DLD1 (cell line): ENCODE measurements around the gene TRIM17.

Experiments
- in situ Hi-C: cut with HindIII; loops from 2 replicates; pipeline ENCODE4 v1.10.0; 2017; ENCODE audit warnings: low sequenced_read_pairs

The TRIM17 gene

GRCh38 chr1:228417483-228418203, 982 bp upstream of the TRIM17 start:
- in situ Hi-C loops, result no loop called here

DNA sequence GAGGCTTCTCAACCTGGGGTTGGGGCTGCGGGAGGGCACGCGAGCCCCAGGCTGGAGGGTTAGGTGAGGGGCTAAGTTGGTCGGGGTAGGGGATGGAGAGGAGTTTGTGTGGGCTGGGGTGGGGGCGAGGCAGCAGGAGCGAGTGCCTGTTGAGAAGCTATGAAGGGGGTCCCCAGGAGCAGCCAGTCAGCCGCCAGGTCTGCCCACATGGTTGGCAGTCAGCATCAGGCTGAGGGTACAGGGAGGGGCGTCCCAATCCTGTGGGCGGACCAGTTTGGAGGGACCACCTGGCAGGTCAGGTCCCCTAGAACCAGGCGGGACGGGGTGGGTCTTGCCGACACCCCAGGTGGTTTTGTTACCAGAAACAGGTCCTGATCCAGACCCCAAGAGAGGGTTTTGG, 400 bp upstream of the TRIM17 start:
- in situ Hi-C loops, result no loop called here

GRCh38 chr1:228415853-228416216, 826 bp downstream of the TRIM17 start:
- in situ Hi-C loops, result no loop called here

DNA sequence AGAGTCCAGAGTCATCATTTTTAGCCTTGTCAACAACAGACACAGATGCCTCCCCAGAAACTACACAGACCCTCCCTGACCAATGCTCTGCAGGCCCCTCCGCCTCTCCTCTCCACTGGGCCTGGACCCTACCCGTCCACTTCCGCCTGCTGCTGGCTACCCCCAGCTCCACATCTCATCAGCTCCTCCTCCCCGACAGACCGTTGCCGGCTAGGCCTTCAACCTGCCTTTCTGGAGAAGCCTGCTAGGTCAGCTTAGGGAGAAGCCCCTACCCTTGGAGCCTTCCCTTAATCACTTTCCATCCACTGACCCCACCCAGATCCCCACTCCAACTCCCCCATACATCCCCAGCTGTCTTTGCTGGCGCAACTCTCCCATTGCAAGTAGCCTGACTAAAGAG, 1.4 kb downstream of the TRIM17 start:
- in situ Hi-C loops, result no loop called here

- in situ Hi-C loops, result no loop called here
Measured at GRCh38 chr1:228414511-228415211, 2.0 kb downstream of the TRIM17 start.

DNA sequence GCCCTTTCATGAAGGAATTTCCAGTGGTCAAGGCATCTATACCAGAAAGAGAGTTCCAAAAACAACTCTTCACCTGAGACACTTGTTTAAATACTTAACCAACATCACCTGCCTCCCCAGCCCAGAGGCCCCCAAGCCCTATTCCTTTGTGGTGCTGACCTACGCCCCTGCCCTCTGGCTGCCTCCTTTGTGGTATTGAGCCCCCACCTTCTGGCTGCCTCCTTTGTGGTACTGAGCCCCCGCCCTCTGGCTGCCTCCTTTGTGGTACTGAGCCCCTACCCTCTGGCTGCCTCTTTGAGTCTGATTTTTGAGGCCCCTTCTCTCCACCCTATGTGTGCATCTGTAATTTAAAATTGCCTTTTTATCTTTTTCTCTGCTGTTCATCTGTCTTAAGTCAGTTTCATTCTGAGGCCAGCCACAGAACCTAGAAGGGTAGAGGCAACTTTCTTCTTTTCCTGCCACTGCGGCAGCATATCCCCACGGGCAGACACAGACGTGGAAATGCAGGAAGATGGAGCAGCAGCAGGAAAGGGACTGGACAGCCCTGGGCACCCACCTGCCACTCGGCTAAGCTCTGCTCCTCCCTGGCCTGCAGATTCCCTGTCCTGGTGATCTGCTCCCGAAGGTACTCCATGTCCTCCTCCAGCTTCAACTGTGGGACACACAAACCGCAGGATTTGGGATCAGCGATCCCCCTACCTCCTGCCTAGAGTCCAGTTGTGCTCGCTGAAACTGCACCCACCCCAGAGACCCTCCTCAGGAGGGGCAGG, 3.2 kb downstream of the TRIM17 start:
- in situ Hi-C loops, result no loop called here

DNA sequence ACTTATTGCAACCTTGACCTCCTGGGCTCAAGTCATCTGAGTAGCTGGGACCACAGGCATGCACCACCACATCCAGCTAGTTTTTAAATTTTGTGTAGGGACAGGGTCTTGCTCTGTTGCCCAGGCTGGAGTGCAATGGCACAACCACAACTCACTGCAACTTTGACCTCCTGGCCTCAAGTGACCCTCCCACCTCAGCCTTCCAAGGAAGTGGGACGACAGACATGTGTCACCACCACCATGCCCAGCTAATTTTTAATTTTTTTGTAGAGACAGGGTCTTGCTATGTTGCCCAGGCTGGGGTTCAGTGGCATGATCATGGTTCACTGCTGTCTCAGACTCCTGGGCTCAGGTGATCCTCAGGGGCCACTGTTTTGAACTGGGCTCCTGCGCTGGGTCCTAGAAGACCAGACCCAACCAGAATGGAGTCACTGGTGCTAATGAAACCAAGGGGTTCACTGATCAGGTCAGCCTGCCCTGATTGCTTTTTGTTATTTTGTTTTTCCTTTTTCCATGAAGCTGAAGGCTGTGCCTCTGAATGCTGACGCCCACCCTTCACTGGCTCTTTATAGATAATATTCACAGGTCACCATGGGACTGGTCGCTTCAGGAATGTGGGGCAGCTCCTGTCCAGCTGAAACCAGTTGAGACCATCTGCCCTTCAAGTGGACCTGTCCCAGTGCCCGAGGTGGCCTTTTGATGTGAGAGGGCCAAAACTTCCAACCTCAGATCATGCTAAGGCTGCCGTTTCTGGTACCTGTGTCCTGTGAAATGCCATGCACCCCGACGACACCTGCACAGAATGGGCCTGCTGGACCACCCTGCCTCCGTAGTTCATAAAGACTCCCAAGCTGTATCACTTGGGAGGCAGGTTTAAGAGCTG, 4.9 kb downstream of the TRIM17 start:
- in situ Hi-C loops, result no loop called here

GRCh38 chr1:228411121-228411520, 5.5 kb downstream of the TRIM17 start:
- in situ Hi-C loops, result no loop called here

GRCh38 chr1:228410671-228411070, 6.0 kb downstream of the TRIM17 start:
- in situ Hi-C loops, result no loop called here

- in situ Hi-C loops, result no loop called here
Measured at GRCh38 chr1:228410015-228410414, 6.6 kb downstream of the TRIM17 start.

- in situ Hi-C loops, result no loop called here
Measured at GRCh38 chr1:228408869-228409805, 7.5 kb downstream of the TRIM17 start.

DNA sequence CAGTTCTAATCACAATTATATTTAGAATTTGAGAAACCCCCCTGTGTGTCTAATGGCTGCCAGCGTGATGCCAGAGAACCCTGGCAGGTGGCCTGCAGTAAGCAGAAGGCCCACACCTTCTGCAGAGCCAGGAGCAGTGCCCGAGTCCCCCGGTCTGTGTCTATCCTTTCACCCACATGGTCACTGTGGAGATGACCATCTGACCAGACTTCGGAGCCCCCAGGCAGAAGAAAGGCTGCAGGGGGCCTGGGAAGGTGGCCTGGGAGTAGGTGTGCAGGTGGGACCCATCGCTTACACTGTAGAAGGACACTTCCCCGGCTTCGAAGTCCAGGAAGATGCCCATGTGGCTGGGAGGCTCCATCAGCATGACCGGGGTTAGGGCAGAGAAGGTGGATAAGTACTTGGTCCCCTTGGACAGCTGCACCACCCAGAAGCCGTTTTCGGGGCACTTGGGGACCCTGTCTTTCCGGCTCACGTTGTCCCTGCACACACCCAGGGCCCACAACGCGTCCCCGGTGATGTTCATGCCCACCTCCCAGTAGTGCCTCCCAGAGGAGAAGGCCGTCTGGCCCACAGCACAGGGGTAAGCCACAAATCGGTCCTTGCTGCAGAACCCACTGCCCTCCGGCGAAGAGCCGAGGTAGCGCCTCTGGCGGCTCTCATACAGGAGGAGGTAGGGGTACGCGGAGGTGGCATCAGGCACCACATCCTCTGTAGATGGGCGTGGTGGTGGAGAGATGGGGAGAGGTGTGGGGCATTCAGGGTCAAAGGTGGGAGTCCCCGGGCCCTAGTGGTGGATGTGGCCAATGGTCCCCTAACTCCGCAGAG, 8.4 kb downstream of the TRIM17 start:
- in situ Hi-C loops, result no loop called here

DNA sequence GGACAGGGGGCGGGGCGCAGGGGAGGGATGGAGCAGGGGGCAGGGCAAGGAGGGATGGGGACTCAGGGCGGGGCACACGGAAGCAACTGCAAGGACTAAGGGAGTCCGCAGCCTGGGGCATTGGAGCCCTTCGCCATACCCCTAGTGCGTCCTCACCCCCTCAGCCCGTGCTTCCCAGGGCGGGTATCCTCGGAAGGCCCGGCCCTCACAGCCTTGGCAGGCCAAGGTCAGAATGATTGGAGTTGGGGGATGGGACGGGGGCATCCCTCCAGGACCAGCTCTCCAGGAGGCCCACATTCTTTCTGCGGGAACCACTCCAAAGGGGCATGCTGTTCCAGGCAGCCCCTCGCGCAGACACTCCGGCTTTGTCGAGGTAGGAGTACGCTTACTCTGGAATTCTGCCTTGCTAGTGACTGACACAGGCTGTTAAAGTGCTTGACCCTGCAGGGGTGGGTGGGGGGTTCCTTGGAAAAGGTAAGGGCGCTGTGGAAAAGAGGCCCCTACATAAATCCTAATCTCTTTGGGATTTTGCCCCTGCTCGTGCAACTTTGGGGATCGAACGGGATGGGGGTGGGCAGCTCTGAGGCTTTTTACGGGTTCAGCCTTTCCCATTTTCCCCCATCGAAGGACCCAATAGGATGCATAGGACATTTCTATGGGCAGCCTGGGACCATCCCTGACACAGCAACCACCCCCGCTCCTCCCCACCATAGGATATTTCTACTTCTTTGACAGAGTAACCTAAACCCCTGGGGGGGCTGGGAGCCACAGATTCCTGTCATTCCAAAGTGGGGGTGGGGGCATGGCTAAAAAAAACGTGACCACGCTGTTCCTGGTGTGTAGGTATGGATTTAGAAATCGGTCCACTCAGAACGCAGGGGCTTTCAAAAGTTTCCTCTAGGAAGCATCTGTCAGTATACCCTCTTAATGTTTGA, 9.3 kb downstream of the TRIM17 start:
- in situ Hi-C loops, result no loop called here

DNA sequence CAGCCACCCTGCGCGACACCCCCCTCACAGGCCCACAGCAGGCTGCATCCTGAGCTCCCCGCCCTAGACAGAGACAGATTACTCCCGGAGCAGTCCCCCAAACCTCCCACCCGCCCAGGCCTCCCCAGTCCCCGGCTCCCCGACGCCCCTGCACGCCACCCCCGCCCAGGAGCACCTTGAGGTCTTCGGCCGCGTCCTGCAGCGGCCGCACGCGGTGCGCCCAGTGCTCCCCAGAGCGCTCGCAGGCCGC, 10.8 kb downstream of the TRIM17 start:
- in situ Hi-C loops, result no loop called here

- in situ Hi-C loops, result no loop called here
Measured at GRCh38 chr1:228405200-228405978, 11.3 kb downstream of the TRIM17 start.

GRCh38 chr1:228404107-228404720, 12.4 kb downstream of the TRIM17 start:
- in situ Hi-C loops, result no loop called here

GRCh38 chr1:228403231-228403631, 13.4 kb downstream of the TRIM17 start:
- in situ Hi-C loops, result no loop called here
